ENCODE measurements around the gene ARPC5L. TPM values are rescaled to one million over a fixed set of nuclear protein-coding genes. Genes with fewer than 3 reads are reported as not detected.

The ARPC5L gene
- total and polyA plus RNA-seq, 2 of the 13 experiments (the other 11 are each of a cell fraction or from before 2014, with no cell fraction given): 29.9 to 33.8 TPM

- TF ChIP-seq ZNF792 (CRISPR knock-in tag; IDR thresholded peaks at IDR 0.05): no peak
- TF ChIP-seq PAWR (CRISPR knock-in tag; IDR thresholded peaks at IDR 0.05; ENCODE audit: borderline replicate concordance): no peak
- TF ChIP-seq JARID2 (CRISPR knock-in tag; IDR thresholded peaks at IDR 0.05; ENCODE audit: insufficient replicate concordance): no peak
- TF ChIP-seq, protein P1, sequence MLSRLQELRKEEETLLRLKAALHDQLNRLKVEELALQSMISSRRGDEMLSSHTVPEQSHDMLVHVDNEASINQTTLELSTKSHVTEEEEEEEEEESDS (CRISPR knock-in tag; IDR thresholded peaks at IDR 0.05; ENCODE audit: borderline replicate concordance): no peak
- TF ChIP-seq SUZ12 (IDR thresholded peaks at IDR 0.05; ENCODE audit: low read depth, low read length): no peak
- no peak for TF ChIP-seq USF2 (IDR thresholded peaks at IDR 0.05; ENCODE audit: low read depth, low read length)
- no peak for TF ChIP-seq USF2 (CRISPR knock-in tag; IDR thresholded peaks at IDR 0.05; ENCODE audit: borderline replicate concordance)
- no peak for TF ChIP-seq ATF2 (CRISPR knock-in tag; IDR thresholded peaks at IDR 0.05)
- TF ChIP-seq ZBED4 (CRISPR knock-in tag; IDR thresholded peaks at IDR 0.05; ENCODE audit: borderline replicate concordance): no peak
- TF ChIP-seq PLRG1 (conservative IDR thresholded peaks at IDR 0.05): no peak
- no peak for TF ChIP-seq NCOR1 (IDR thresholded peaks at IDR 0.05; ENCODE audit: borderline replicate concordance, low read length)
- TF ChIP-seq TRIM24 (CRISPR knock-in tag; IDR thresholded peaks at IDR 0.05): no peak
These were observed 7.8 kb upstream of the ARPC5L start (continued) for GRCh38 chr9:124854161-124854560.
